Stimulated activated CD8-positive, alpha-beta memory T cell treated with anti-CD3 and anti-CD28 coated beads, Interleukin-15, amount 100 ng/mL, for 4 hours (primary cell): ENCODE results near the gene ALPP.
"Not testable (repeated sequence)": the region's sequence is repeated elsewhere in the genome, so short reads cannot be mapped to it uniquely, and the experiment has no call there.

ENCODE experiments used
- DNase-seq, 2 donors: peaks; one replicate each; pipeline ENCODE4 v3.0.0-alpha.2; 2020; ENCODE audit warnings: low read depth in 2 of 2

ALPP gene

DNA sequence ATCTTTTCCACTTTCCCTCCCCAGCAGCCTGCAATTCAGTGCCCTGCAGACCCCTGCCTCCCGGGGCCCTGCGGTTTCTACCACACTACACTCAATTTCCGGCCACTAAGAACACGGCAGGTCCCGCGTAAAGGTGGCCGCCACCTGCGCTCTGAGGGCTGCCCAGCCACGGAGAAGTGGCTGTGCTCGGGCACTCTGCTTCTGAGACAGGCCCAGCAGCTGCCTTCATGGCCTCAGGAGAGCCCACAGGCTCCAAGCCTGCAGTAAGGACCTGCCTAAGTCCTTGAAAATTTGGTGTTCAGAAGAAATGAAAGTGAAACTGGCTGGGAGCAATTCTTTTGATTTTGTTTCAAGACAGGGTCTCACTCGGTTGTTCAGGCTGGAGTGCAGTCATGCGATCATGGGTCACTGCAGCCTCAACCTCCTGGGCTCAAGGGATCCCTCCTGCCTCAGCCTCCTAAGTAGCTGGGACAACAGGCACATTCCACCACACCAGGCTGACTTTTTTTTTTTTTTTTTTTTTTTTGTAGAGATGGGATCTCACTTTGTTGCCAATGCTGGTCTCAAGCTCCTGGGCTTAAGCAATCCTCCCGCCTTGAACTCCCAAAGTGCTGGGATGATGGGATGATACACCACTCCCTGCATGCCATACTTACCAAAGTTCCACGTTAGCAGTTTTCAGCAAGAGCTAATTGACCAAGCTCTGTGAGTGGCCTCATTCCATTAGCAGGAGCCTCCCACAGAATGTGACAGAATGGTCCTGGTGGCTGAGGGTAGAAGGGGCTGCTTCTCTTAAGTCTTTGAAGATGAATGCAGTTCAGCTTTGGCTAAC lies 14.6 kb upstream of the ALPP start:
- no peak for DNase-seq

DNA sequence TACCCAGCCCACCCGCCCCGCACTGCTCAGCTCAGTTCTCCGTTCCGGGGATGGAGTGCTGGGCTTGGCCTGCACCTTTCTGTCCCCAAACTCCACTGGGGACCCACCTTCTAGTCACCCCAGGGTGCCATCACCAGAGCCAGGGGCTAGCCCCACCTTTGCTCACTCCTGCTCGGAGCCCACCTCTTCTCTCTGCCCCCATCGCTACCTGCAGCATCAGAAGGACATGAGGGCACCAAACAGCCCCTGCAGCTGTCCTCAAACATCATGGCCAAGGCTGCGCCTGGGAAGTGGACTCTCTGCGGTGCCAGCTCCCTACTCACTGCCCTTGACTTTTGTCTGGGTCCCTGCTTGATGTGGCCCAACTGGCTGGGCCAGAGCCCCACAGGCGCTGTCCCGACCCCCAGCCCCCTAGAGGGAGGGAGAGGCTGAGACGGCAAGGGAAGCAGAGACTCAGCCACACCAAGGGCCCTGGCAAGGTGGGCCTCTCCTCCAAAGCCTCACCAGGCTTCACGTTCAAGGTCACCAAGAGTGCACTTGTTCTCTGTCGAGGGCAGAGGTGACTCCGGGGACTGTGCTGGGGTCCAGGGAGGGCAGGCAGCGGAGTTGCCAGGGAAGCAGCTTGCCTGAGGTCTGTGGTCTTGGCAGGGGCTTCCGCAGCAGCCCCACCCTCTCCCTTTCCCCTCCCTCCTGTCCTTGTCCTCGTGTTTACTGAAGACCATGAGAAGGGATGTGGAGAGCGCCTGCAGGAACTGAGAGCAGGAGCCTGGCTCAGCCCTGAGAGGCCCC lies 13.6 kb upstream of the ALPP start:
- not testable (repeated sequence) for DNase-seq

DNA sequence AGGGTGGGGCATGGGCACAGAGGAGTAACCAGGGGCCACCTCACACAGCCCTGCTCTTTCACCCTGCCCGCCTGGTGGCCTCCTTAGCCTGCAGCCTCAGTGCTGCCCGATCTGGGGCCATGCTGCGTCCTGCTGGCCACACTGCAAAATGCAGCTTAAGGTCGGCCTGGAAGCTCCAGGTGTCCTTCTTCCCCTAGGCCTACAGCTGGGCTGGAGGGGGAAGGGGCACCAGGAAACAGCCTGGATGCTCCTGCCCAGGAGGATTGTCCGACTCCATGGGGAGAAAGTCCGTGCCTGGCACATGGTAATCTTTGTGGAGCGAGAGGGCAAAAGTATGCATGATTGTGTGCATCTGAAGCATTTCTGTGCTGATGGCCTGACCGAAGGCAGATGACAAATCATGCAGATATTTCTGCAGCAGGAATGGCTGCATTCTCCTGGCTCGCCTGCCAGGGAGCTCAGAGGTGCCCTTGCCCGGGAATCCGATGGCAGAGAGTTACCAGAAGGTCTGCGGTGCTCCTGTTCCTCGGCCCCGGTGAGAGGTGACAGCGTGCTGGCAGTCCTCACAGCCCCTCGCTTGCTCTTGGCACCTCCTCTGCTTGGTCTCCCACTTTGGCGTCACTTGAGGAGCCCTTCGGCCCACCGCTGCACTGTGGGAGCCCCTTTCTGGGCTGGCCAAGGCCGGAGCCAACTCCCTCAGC lies 12.8 kb upstream of the ALPP start:
- no peak for DNase-seq

DNA sequence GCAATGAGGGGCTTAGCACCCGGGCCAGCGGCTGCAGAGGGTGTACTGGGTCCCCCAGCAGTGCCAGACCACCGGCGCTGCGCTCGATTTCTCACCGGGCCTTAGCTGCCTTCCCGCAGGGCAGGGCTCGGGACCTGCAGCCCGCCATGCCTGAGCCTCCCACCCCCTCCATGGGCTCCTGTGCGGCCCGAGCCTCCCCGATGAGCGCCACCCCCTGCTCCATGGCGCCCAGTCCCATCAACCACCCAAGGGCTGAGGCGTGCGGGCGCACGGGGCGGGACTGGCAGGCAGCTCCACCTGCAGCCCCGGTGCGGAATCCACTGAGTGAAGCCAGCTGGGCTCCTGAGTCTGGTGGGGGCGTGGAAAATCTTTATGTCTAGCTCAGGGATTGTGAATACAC lies 12.1 kb upstream of the ALPP start:
- DNase-seq, result not testable (repeated sequence)

DNA sequence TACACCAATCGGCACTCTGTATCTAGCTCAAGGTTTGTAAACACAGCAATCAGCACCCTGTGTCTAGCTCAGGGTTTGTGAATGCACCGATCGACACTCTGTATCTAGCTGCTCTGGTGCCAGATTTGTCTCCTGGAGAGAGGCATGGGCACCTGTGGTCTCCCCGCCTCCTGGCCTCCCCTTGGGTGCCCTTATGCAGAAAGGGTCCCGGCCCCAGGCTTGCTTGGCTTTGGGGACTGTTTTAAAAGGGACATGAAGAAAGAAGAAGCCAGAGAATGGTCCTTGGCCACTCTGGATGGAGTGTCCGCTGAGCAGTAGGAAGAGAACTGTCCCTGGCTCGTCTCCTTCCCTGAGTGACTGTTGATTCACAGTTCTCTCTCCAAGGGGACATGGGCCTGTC lies 11.5 kb upstream of the ALPP start:
- DNase-seq, result no peak

DNA sequence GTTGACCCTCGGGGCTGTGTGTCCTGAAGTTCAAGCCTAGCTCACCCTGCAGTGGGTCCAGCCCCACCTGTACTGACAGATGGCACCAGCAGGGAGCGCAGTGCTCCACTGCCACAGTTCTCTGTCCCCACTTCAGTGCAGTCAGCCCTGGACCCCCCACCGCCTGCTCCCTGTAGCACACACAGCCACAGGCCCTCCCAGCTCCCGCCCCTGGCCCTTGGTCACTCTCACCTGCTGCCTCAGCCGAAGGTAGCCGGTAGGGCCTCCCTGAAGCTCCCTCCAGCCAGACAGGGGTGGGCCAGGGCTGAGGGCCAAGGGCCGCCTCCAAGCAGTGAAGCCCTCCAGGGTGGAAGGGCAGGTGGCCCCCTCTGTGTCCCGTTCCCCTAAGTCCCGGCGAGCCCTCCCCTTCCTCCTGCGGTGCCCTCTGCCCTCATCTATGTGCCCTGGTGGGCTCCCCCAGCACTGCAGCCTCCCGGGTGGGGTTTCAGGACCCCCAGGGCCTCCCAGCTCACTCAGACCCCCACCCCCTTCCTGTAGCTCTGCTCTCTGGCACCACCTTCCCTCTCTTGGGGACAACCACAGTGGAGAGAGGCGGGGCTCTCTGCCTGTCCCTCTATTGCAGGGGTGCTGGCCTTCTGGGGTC lies 10.8 kb upstream of the ALPP start:
- DNase-seq, result no peak

DNA sequence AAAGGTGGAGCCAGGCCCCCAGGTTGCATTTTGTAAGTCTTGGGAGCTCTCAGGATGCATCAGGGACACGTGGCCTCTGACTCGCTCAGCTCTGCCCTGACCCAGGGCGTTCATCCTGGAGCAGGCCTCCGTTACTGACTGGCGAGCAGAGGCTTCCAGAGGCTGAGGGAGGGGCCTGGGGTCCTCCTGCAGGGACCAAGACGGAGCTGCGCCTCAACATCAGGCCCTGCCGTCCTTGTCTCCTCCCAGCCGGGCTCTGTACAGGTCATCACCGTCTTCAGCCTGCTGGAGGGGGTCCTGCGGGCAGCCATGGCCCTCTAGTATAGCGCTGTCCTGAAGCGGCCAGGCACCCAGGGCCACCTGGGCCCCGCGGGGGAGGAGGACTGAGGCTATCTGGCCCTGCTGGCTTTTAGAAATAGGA lies 10.2 kb upstream of the ALPP start:
- DNase-seq, result no peak

DNA sequence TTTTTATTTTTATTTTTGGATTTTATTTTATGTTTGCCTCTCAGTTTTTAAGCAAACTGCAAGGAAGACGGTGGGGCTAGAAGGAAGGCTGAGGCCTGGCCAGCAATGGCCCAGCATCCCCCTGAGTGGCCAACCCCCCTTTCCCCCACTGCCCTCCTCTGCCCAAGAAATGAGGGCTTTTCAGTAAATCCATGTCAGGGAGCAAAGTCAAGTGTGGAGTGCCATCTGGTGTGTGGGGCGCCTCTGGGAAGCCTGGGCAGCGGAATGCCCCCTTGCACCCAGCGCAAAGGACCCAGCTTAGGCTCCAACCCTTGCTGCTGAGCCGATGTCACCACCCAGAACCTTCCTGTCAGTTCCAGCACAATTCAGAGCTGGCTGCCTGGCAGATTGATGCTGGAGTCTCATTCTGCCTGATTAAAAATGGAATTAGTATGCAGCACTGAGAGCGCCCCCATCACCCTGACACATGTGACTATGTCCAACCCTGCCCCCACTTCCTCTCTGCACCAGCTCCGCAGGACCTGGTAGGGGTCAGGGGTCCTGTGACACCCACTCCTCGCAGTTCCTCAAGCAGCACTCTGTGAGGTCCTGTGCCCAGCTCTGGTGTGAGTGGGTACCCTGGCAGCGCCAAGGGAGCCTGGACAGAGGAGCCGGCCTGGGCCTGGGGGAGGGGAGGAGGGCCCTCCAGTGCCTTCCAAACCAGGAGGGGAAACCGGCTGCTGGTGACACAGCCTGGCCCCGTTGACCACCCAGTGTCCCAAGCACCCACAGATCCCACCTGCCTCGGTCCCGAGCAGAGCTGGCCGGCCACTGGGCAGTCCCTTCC lies 9.2 kb upstream of the ALPP start:
- DNase-seq, result no peak

DNA sequence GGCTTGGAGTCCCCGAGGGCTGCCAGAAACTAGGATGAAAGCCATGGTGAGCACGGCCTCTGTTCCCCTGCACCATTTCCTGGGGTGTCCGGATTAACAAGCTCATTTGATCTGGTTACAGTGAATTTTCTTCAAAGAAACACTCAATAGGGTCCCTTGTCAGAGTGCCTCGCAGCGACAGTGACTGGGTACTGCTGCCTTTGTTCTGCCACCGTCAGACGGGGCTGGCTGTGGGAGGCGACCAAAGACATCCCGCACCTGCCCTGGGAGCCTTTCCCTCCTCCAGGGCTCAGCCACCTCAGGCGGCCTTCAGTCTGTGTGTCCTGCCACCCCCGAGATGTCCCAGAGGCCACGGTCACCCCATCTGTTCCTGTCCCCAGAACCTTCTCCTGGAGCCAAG lies 8.5 kb upstream of the ALPP start:
- DNase-seq, result not testable (repeated sequence)

DNA sequence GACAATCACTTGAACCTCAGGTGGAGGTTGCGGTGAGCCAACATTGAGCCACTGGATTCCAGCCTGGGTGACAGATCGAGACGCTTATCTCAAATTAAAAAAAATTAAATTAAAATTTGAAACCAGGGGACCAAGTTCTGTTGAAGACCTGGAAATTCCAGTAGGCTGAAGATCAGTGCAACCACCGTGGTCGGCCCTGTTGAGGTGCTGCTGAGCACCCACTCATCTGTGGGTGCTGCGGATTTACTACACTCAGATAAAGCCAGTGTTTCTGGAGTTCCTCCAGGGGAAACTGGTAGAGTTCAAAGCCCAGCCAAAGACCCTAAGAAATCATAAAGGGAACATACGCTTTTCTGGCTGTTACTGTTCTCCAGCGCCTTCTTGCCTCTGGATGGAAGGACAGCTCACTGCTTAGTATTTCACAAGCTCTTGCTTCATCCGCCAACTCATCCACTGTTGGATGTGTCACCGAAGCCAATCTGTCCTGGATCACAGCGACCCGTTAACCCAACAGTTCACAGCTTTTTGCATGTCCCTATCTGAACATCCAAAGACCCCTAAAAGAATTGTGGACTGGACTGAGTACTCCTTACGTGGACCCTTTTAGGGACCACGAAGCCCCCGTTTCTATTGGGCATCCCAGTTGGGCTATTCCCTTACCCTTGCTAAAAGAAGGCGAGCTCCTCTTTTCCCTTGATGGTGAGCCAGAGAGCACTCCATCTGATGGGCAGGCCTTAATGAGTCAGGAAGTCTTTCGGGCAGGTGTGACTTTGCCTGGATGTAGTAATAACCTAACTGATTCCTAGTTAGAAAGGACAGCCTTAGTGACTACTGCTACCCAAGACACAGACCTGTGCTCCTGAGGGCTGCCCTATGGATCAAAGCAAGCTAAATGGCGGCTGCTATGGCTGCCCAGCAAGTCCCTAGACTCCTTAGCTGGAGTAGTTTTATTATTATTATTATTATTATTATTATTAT lies 6.0 kb upstream of the ALPP start:
- DNase-seq, result no peak

DNA sequence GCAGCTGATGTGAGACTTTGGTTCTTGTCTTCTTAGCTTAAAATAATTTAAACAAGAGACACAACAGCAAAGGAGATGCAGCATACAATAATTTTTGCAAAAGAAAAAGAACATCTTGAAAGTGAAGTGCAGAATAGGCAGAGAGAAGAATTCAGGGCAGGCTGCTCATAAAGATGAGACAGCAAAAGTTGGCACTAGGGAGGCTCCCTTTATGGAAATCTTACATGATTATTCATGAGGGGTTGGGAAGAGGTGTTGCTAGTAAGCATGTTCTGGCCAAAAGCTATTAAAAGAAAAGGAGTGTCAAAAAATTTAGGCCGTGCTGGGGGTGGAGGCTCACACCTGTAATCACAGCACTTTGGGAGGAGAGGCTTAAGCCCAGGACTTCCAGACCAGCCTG lies 4.2 kb upstream of the ALPP start:
- no peak for DNase-seq

DNA sequence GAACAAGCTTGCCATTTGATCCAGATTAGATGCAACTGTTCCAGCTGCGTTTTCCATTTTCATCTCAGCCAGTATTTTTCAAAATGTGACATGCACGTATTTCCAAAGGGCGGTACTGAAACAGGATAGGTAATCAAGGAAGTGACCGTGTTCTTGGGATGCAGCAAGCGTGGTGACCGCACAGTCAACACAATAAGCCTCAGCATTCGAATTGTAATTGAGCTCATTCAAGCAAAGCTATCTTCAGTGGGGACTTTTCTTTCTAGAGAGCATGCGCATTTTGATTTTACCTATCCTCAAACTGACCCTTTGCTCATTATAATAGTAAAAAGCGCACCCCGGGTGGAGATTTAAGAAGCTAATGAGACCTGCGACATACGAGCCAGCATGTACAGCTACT lies 3.4 kb upstream of the ALPP start:
- DNase-seq, result no peak

DNA sequence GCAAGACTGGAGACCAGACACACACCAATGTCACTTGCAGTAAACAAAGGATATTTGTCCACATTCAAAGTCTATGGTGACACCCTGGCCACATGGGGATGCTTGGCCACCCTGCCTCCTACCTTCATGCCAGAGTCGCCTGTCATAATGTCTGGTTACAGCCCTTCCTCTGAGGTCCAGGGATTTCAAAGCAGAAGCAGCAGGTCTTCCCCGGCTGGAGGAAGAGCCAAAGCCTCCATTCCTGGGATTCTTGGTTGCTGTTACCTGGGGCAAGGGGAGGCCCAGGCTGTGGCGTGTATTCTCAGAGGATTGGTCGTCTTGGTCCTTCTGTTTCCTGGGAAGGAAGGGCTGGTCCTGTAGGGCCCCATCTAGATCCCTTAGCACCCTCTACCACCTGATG lies 2.3 kb upstream of the ALPP start:
- DNase-seq, result no peak

DNA sequence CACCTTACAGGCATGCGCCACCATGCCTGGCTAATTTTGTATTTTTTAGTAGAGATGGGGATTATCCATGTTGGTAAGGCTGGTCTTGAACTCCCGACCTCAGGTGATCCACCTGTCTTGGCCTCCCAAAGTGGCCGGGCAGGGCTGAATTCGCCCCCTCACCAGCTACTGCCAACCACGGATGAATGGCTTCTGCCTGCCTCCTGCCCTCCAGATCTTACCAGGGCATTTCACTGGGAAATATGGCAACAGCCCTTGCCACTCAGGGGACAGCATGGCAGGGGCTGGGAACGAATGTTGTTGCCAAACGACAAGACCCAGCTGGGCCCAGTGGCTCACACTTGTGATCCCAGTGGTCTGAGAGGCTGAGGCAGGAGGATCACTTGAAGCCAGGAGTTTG lies 1.8 kb upstream of the ALPP start:
- DNase-seq, result no peak

DNA sequence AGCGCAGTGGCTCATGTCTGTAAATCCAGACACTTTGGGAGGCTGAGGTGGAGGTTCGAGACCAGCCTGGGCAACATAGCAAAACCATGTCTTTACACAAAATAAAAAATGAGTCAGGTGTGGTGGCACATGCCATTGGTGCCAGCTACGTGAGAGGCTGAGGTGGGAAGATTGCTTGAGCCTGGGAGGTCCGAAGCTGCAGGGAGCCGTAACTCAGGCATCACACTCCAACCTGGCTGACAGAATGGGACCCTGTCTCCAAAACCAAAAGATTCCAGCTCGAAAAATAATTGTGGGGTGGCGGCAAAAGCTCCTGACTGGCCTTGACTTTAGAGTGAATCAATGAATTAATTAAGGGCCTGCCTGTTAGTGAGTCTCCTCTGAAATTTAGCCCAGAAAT lies 1.2 kb upstream of the ALPP start:
- DNase-seq, result no peak

DNA sequence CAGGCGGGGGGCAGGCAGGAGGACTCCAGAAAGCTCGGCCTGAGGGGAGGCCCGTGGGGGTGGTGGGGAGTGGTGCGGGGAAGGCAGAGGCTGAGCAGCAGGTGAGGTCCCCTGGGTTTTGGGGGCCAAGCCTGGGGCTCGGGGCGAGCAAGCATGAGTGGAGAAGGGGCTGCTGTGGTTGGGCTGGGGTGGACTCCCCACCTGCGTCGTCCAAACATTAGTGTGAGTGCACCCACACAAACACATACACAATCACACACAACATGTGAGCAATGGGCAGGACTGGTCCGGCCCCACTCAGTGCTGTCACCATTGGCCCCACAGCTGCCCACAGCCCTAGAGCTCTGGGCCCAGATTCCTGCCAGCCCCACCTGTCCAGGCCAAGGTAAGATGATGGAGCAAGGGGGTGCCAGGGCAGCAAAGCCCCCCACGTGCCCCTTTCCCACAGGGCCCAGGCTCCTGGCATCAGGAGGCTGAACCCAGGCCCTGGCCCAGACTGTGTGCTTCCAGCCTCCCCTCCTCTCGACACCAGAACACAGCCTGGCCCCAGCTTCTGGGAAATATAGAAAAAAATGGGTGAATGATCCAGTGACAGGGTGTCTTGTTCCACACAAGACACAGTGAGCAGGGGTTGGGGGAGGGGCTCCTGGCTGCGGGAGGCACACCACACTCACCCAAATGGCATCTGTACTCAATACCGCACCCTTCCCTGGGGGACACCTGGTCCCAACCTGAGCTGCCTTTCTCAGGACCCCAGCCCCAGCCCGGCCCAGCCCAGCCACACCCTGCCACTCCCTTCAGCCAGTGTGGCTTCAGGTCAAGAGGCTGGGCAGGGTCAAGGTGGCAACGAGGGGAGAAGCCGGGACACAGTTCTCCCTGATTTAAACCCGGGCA lies 463 bp upstream of the ALPP start:
- no peak for DNase-seq

DNA sequence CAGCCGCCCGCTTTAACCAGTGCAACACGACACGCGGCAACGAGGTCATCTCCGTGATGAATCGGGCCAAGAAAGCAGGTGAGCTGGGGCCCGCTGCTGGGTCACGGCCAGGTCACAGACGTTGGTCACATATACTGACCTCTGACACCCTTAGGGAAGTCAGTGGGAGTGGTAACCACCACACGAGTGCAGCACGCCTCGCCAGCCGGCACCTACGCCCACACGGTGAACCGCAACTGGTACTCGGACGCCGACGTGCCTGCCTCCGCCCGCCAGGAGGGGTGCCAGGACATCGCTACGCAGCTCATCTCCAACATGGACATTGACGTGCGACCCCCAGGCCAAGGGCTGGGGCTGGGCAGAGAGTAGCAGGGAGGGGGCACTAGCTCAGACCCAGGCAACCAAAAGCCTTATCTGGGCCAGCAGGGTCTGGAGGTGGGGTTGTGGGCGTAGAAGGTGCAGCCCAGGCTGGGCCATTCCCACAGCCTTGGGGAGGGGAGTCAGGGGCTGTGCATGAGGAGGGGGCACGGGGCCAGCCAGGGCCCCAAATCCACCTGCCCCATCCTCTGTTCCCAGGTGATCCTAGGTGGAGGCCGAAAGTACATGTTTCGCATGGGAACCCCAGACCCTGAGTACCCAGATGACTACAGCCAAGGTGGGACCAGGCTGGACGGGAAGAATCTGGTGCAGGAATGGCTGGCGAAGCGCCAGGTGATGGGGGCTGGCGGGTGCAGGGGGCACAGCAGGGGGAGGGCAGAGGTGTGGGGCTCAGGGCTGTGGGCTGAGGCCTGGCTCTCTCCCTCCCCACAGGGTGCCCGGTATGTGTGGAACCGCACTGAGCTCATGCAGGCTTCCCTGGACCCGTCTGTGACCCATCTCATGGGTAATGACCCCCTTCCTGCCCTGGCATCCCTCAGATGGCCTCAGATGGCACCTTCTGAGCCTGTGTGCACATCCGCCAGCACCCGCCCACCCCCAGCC lies 1.3 kb downstream of the ALPP start:
- not testable (repeated sequence) for DNase-seq
